ENCODE results near the gene MFNG.

DNA sequence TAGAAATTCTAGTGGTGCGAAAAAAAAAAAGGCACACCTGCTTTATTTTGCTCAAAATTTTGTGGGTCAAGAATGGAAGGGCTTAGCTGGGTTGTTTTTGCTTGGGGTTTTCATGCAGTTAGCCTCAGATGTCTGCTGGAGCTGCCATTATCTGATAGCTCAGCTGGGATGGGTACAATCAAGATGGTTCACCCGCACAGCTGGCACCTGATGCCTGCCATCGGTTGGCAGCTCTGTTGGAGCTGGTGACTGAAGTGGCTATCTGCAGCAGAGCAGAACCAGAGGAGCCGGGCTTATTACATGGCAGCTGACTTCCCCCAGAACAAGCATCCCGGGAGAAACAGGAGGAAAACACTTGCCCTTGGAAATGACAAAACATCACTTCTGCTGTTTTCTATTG is 46.8 kb downstream of the MFNG start:
- TF ChIP-seq, protein P1, sequence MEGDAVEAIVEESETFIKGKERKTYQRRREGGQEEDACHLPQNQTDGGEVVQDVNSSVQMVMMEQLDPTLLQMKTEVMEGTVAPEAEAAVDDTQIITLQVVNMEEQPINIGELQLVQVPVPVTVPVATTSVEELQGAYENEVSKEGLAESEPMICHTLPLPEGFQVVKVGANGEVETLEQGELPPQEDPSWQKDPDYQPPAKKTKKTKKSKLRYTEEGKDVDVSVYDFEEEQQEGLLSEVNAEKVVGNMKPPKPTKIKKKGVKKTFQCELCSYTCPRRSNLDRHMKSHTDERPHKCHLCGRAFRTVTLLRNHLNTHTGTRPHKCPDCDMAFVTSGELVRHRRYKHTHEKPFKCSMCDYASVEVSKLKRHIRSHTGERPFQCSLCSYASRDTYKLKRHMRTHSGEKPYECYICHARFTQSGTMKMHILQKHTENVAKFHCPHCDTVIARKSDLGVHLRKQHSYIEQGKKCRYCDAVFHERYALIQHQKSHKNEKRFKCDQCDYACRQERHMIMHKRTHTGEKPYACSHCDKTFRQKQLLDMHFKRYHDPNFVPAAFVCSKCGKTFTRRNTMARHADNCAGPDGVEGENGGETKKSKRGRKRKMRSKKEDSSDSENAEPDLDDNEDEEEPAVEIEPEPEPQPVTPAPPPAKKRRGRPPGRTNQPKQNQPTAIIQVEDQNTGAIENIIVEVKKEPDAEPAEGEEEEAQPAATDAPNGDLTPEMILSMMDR (IDR thresholded peaks at IDR 0.05) = no peak
- TF ChIP-seq POLR2A (IDR thresholded peaks at IDR 0.05) = no peak
